HG02852 (cell line): ENCODE results near the gene ZFAND4.
"Not testable (repeated sequence)": the region's sequence is repeated elsewhere in the genome, so short reads cannot be mapped to it uniquely, and the experiment has no call there.

Experiments
- ATAC-seq: cut with Tn5 transposase; IDR thresholded peaks from one replicate; pipeline ENCODE4 v1.9.1; 2021; ENCODE audit warnings: mild to moderate bottlenecking, moderate library complexity; ENCODE audit not compliant: unreplicated experiment

Gene ZFAND4

GRCh38 chr10:45644527-45644926 is 28.0 kb downstream of the ZFAND4 start:
- no peak for ATAC-seq

GRCh38 chr10:45640941-45641340 is 31.6 kb downstream of the ZFAND4 start:
- no peak for ATAC-seq

- no peak for ATAC-seq
Measured at GRCh38 chr10:45640049-45640448, 32.5 kb downstream of the ZFAND4 start.

- ATAC-seq, result no peak
Measured at GRCh38 chr10:45627412-45628048, 45.0 kb downstream of the ZFAND4 start.

- ATAC-seq, result no peak
Measured at GRCh38 chr10:45625879-45626278, 46.7 kb downstream of the ZFAND4 start.

- no peak for ATAC-seq
Measured at GRCh38 chr10:45624724-45625123, 47.8 kb downstream of the ZFAND4 start.

- no peak for ATAC-seq
Measured at GRCh38 chr10:45614869-45615268, 57.7 kb downstream of the ZFAND4 start.

GRCh38 chr10:45612741-45613140 is 59.8 kb downstream of the ZFAND4 start:
- no peak for ATAC-seq

- ATAC-seq, result no peak
Measured at GRCh38 chr10:45608052-45608451, 64.5 kb downstream of the ZFAND4 start.

GRCh38 chr10:45607276-45607675 is 65.3 kb downstream of the ZFAND4 start:
- ATAC-seq, result no peak

GRCh38 chr10:45602836-45603235 is 69.7 kb downstream of the ZFAND4 start:
- no peak for ATAC-seq

- ATAC-seq, result no peak
Measured at GRCh38 chr10:45602082-45602730, 70.4 kb downstream of the ZFAND4 start.

- not testable (repeated sequence) for ATAC-seq
Measured at GRCh38 chr10:45601254-45601930, 71.2 kb downstream of the ZFAND4 start.

GRCh38 chr10:45600337-45601253 is 72.0 kb downstream of the ZFAND4 start:
- not testable (repeated sequence) for ATAC-seq

- ATAC-seq, result no peak
Measured at GRCh38 chr10:45599646-45600045, 72.9 kb downstream of the ZFAND4 start.

- no peak for ATAC-seq
Measured at GRCh38 chr10:45599021-45599603, 73.5 kb downstream of the ZFAND4 start.

GRCh38 chr10:45596526-45596925 is 76.0 kb downstream of the ZFAND4 start:
- no peak for ATAC-seq

GRCh38 chr10:45594276-45595157 is 78.1 kb downstream of the ZFAND4 start:
- ATAC-seq, result peak; percentile 95

- no peak for ATAC-seq
Measured at GRCh38 chr10:45593938-45594275, 78.7 kb downstream of the ZFAND4 start.

- no peak for ATAC-seq
Measured at GRCh38 chr10:45592926-45593325, 79.6 kb downstream of the ZFAND4 start.
